ENCODE data around the gene H3-3A.

Gene H3-3A

DNA sequence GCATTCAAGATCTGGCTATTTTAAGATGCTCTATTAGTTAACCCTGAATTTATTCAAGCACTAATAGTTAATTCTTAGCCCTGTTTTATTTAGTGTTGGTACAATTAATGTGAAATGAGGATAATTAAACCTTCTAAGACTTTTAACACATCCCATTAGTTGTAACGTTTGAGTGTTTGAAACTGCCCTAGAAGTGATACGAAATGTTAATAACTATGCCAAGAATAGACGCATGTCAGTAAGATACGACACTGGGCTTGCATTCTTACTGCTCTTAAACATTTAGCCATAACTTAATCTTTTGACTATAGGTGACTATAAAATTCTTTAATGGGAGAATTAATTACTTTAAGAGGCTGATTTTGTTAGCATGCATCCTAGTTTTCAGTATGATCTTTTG lies 9.8 kb downstream of the H3-3A start:
- no peak overlapping the region for H3K4me3 Mint-ChIP-seq
- no peak overlapping the region for H3K27ac Mint-ChIP-seq
- DNase-seq: no peak
- peaks cover 17% of the 10 kb centered on the region for H3K4me1 Mint-ChIP-seq
- H3K27me3 Mint-ChIP-seq (ENCODE audit: low read depth, poor library complexity): no peaks in the 10 kb centered on the region
- H3K9me3 Mint-ChIP-seq: no peaks in the 10 kb centered on the region
- peaks cover 58% of the 10 kb centered on the region for H3K36me3 Mint-ChIP-seq (ENCODE audit: low read depth)
- no peak for TF ChIP-seq CTCF (IDR thresholded peaks at IDR 0.05)

GRCh38 chr1:226073184-226073950 lies 10.9 kb downstream of the H3-3A start:
- no peak for TF ChIP-seq CTCF (IDR thresholded peaks at IDR 0.05)
- Mint-ChIP-seq H3K27ac (peak overlapping the region; percentile 76), H3K9me3 (no peaks in the 10 kb centered on the region), H3K36me3 (ENCODE audit: low read depth) (peaks cover 48% of the 10 kb centered on the region), H3K4me3 (no peak overlapping the region), H3K27me3 (ENCODE audit: low read depth, poor library complexity) (no peaks in the 10 kb centered on the region), H3K4me1 (peaks cover 15% of the 10 kb centered on the region)
- no peak for DNase-seq

DNA sequence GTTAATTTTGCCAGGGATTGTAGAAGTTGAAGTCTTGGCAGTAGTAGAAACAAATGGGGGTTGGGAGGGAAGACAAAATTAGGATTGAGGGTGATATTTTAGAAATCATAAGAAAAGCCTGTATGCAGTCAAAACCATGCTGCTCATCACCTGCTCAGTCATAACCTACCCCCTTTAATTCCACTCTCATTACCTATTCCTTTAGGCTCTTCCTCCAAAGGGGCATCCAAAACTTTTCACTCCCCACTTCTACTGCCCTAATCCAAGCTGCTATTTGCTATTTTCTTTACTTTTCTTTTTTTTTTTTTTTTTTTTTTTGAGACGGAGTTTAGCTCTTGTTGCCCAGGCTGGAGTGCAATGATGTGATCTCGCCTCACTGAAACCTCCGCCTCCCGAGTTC lies 11.5 kb downstream of the H3-3A start:
- DNase-seq: no peak
- H3K27ac Mint-ChIP-seq: peak overlapping the region; percentile 20
- H3K4me1 Mint-ChIP-seq: peaks cover 10% of the 10 kb centered on the region
- H3K4me3 Mint-ChIP-seq: no peak overlapping the region
- peaks cover 41% of the 10 kb centered on the region for H3K36me3 Mint-ChIP-seq (ENCODE audit: low read depth)
- TF ChIP-seq CTCF (IDR thresholded peaks at IDR 0.05): no peak
- H3K27me3 Mint-ChIP-seq (ENCODE audit: low read depth, poor library complexity): no peaks in the 10 kb centered on the region
- no peaks in the 10 kb centered on the region for H3K9me3 Mint-ChIP-seq

DNA sequence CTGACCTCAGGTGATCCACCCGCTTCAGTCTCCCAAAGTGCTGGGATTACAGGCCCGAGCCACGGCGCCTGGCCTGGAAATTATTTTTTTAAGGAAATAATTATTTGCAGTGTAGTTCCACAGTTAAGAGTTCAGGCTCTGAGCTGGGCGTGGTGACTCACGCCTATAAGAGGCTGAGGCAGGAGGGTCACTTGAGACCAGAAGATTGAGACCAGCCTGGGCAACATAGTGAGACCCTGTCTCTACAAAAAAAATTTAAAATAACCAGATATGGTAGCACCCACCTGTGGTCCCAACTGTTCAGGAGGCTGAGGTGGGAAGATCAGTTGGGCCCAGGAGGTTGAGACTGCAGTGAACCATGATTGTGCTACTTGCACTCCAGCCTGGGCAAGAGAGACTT lies 13.9 kb downstream of the H3-3A start:
- Mint-ChIP-seq H3K27ac (peak overlapping the region; percentile 31), H3K27me3 (ENCODE audit: low read depth, poor library complexity) (peaks cover 9% of the 10 kb centered on the region), H3K36me3 (ENCODE audit: low read depth) (peaks cover 24% of the 10 kb centered on the region), H3K4me1 (peaks cover 5% of the 10 kb centered on the region), H3K9me3 (no peaks in the 10 kb centered on the region), H3K4me3 (no peak overlapping the region)
- no peak for DNase-seq
- TF ChIP-seq CTCF (IDR thresholded peaks at IDR 0.05): no peak

GRCh38 chr1:226078374-226078773 lies 15.9 kb downstream of the H3-3A start:
- Mint-ChIP-seq H3K4me3 (no peak overlapping the region), H3K27ac (no peak overlapping the region), H3K9me3 (no peaks in the 10 kb centered on the region), H3K4me1 (peaks cover 11% of the 10 kb centered on the region), H3K27me3 (ENCODE audit: low read depth, poor library complexity) (peaks cover 17% of the 10 kb centered on the region), H3K36me3 (ENCODE audit: low read depth) (peaks cover 12% of the 10 kb centered on the region)
- no peak for DNase-seq
- TF ChIP-seq CTCF (IDR thresholded peaks at IDR 0.05): no peak

GRCh38 chr1:226082587-226082917 lies 20.0 kb downstream of the H3-3A start:
- Mint-ChIP-seq H3K4me1 (peaks cover 6% of the 10 kb centered on the region), H3K36me3 (ENCODE audit: low read depth) (no peaks in the 10 kb centered on the region), H3K27me3 (ENCODE audit: low read depth, poor library complexity) (peaks cover 23% of the 10 kb centered on the region), H3K9me3 (no peaks in the 10 kb centered on the region), H3K27ac (no peak overlapping the region), H3K4me3 (peak overlapping the region; percentile 88)
- TF ChIP-seq CTCF (IDR thresholded peaks at IDR 0.05): no peak
- DNase-seq: no peak
